GM12878 (cell line): Measurements from ENCODE around the gene PSAP. TPM values are rescaled to one million over a fixed set of nuclear protein-coding genes. Genes with fewer than 3 reads are reported as not detected.

Experiments used
- ATAC-seq: fragments of 200-7000 bp; cut with Tn5 transposase; 3 replicates; pipeline ENCODE4 v1.9.1; 2020; ENCODE audit warnings: mild to moderate bottlenecking, moderate library complexity
- BruUV-seq: library from RNA; stranded (reverse); fragments of 400-500 nt; replicated peaks from 2 replicates; lab custom pipeline; 2021; lab: Mats Ljungman, UMichigan
- CTCF ChIA-PET: fragments of 300-600 bp; sonication (Branson Sonifier 250); formaldehyde crosslinking; extraction: SDS; loops from one replicate; lab custom pipeline; 2021; ENCODE audit warnings: inconsistent platforms; lab: Yijun Ruan, JAX
- POLR2A ChIA-PET: fragments of 350-600 bp; formaldehyde crosslinking; extraction: SDS; loops from one replicate; lab custom pipeline; 2021; ENCODE audit warnings: inconsistent platforms; lab: Charles Lee
- RAD21 ChIA-PET: fragments of 300-600 bp; sonication (Branson Sonifier 250); formaldehyde crosslinking; loops from one replicate; lab custom pipeline; 2023; ENCODE audit warnings: antibody characterized with exemption; ENCODE audit not compliant: unreplicated experiment; lab: Charles Lee
- SMC1A ChIA-PET: fragments of 300-600 bp; sonication (Branson Sonifier 250); formaldehyde crosslinking; loops from one replicate; lab custom pipeline; 2023; ENCODE audit not compliant: unreplicated experiment, uncharacterized antibody; lab: Charles Lee
- DNase-seq: peaks from one replicate; pipeline ENCODE4 v3.0.0-alpha.2; 2011; ENCODE audit warnings: low read depth, low spot score
- FAIRE-seq: peaks from 3 replicates; lab custom pipeline; 2011; peaks lifted over from hg19 to GRCh38; lab: Jason Lieb, UNC
- H2AFZ ChIP-seq: 2 replicates; pipeline ENCODE4 v1.6.0; 2011; ENCODE audit warnings: low read depth, low read length, control low read depth; ENCODE audit not compliant: control insufficient read depth
- H3K27ac ChIP-seq: 2 replicates; pipeline ENCODE4 v1.5.1; 2011; ENCODE audit warnings: control low read depth; ENCODE audit not compliant: control insufficient read depth, insufficient read depth
- H3K27me3 ChIP-seq, 2 experiments: replicated peaks in 1 of 2; 2 replicates each; pipeline versions ENCODE4 v1.6.0 to v1.6.1; 2011; ENCODE audit warnings: low read length in 1 of 2; ENCODE audit not compliant: control insufficient read depth in 2 of 2, insufficient read depth in 2 of 2
- H3K36me3 ChIP-seq, 2 experiments: 2 replicates each; pipeline ENCODE4 v1.5.1; 2011; ENCODE audit warnings: low read length in 1 of 2; ENCODE audit not compliant: control insufficient read depth in 2 of 2, insufficient read depth in 2 of 2
- H3K4me1 ChIP-seq: 2 replicates; pipeline ENCODE4 v1.6.1; 2011; ENCODE audit warnings: mild to moderate bottlenecking, low read length, moderate library complexity, mixed read lengths; ENCODE audit not compliant: control insufficient read depth, insufficient read depth
- H3K4me2 ChIP-seq: 2 replicates; pipeline ENCODE4 v1.6.0; 2011; ENCODE audit warnings: control low read depth; ENCODE audit not compliant: control insufficient read depth, insufficient read depth
- H3K4me3 ChIP-seq: fragments of 200-600 bp; sonication (generic); 2 replicates; pipeline ENCODE4 v1.5.1; 2016
- H3K79me2 ChIP-seq: 2 replicates; pipeline ENCODE4 v1.6.0; 2011; ENCODE audit warnings: low read length; ENCODE audit not compliant: control insufficient read depth, insufficient read depth
- H3K9ac ChIP-seq: 2 replicates; pipeline ENCODE4 v1.8.0; 2011; ENCODE audit warnings: low read length, control low read depth, mixed read lengths; ENCODE audit not compliant: control insufficient read depth, insufficient read depth
- H3K9me3 ChIP-seq: replicated peaks from 3 replicates; pipeline ENCODE4 v1.5.1; 2011; ENCODE audit warnings: mild to moderate bottlenecking, low read length; ENCODE audit not compliant: control insufficient read depth, insufficient read depth
- H4K20me1 ChIP-seq: 2 replicates; pipeline ENCODE4 v1.6.0; 2011; ENCODE audit not compliant: control insufficient read depth, insufficient read depth
- CREB1 ChIP-seq: IDR thresholded peaks from 2 replicates; pipeline ENCODE4 v1.6.1; 2012; ENCODE audit warnings: low read depth, mild to moderate bottlenecking, inconsistent platforms
- GATAD2B ChIP-seq: fragments of 450-650 bp; conservative IDR thresholded peaks from 2 replicates; pipeline ENCODE4 v1.6.1; 2017; ENCODE audit warnings: low read depth, mild to moderate bottlenecking, moderate library complexity
- RAD21 ChIP-seq: IDR thresholded peaks from 2 replicates; pipeline ENCODE4 v1.6.1; 2011; ENCODE audit warnings: mild to moderate bottlenecking, low read depth, low read length, moderate library complexity; ENCODE audit not compliant: insufficient read depth
- RBBP5 ChIP-seq: fragments of 200-600 bp; sonication (generic); conservative IDR thresholded peaks from 2 replicates; pipeline ENCODE4 v1.6.1; 2016
- SPI1 ChIP-seq: IDR thresholded peaks from 2 replicates; pipeline ENCODE4 v1.6.1; 2011; ENCODE audit warnings: low read depth, mild to moderate bottlenecking, low read length, moderate library complexity, borderline replicate concordance; ENCODE audit not compliant: insufficient read depth
- ZNF207 ChIP-seq: fragments of 450-650 bp; IDR thresholded peaks from 2 replicates; pipeline ENCODE4 v1.6.1; 2014; ENCODE audit warnings: antibody characterized with exemption, mild to moderate bottlenecking, borderline replicate concordance
- WGBS: methylation state at CpG from one replicate; pipeline ENCODE4 v1.1.6; 2016; ENCODE audit warnings: low lambda C conversion rate; ENCODE audit not compliant: insufficient replicate concordance, insufficient coverage; ENCODE audit errors: missing lambda C conversion rate; 5-methylcytosine and 5-hydroxymethylcytosine counted together
- in situ Hi-C: fragments of 300-500 bp; cut with MboI; formaldehyde crosslinking; loops from 9 replicates; pipeline ENCODE4 v1.14.3; 2018; ENCODE audit warnings: mixed read lengths
- intact Hi-C: fragments of 100-400 bp; cut with micrococcal nuclease; formaldehyde crosslinking; loops from one replicate; pipeline ENCODE4 v1.14.2; 2022; ENCODE audit not compliant: unreplicated experiment
- polyA plus RNA-seq, 11 experiments: library from polyadenylated mRNA; depleted of rRNA in 4 of 11; unstranded in 6 of 11; stranded (reverse) in 5 of 11; fragments of >200 nt; fragmentation: Nextera tagmentation in 4 of 11; fragmentation: Illumina TruSeq in 1 of 11; extraction: Ambion mirVana in 4 of 11; extraction: Trizol in 1 of 11; gene quantifications; 1 replicate in 1 of 11; 2 replicates in 10 of 11; pipeline versions ENCODE4 v1.2.1 to v1.2.3, GENCODE V29; 2011 to 2016; ENCODE audit warnings: inconsistent platforms in 2 of 11, missing spikeins in 2 of 11, low read depth in 1 of 11
- total RNA-seq, 4 experiments: library from RNA; depleted of rRNA in 3 of 4; stranded (reverse); fragments of >200 nt in 3 of 4; fragmentation: Illumina TruSeq in 1 of 4; extraction: Trizol in 1 of 4; gene quantifications; 2 replicates each; pipeline versions ENCODE4 v1.2.1 to v1.2.3, GENCODE V29; 2013 to 2021
- TF ChIP-seq, protein P1 (sequence below): fragments of 150-350 bp; IDR thresholded peaks from 2 replicates; pipeline ENCODE4 v1.6.1; 2014; ENCODE audit warnings: mild to moderate bottlenecking, low read depth, low read length

The PSAP gene
- total and polyA plus RNA-seq, 10 of the 15 experiments (the other 5 are each of a cell fraction or from before 2014, with no cell fraction given): 178 to 336 (median 286) TPM

DNA sequence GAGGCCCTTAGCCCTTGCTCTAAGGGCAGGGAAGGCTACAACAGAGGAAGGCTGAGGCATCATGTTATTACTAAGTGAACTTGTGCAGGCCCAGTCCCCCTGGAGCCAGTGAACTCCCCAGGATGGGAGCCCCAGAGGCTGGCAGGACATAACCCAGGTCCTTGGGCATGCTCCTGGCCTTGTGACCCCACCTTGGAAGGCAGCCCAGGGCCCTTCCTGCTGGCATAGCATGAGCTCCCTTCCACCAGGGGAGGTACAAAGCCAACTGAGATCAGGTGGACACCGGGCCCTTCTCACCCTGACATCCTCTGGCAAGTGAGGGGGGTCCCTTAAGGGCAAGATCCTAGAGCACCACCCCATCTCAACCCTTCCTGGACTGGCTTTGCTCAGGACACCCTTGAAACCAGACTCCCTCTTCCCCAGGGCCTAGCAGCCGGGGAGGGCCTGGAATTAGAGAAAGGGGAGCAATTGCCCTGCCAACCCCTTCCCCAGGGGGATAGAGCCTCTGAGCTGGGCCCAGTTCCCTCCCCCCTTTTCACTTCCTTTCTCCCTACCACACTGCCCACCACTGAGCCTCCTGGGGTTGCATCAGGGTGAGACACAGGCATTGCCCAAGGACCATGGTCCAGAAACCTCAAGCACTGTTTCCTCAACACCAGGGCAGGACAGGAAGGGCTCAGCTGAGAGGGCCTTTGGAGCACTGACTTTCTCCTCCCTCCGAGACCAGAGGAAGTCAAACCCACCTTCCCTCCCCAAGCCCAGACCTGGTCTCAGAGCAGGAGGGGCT lies 75.9 kb downstream of the PSAP start:
- RAD21 ChIA-PET: interaction anchor here (1.2 kb wide), 1 partner anchor 121 kb away, joined by 3 read pairs; no protein-coding TSS in a partner anchor
- Histone ChIP-seq H3K27ac (peak overlapping the region; percentile 4; the same call in 1 of the 2 replicates), H3K4me2 (peak overlapping the region; percentile 99; the same call in 1 of the 2 replicates), H3K4me3 (no peak overlapping the region), H3K9ac (no peak overlapping the region), H4K20me1 (no peaks in the 10 kb centered on the region), H3K27me3 (no peaks in the 10 kb centered on the region)
- in situ Hi-C loops: no loop called here
- POLR2A ChIA-PET: no interaction called here
- FAIRE-seq (no peak), ATAC-seq (no peak), DNase-seq (no peak)
- SMC1A ChIA-PET: interaction anchor here (0.8 to 3.6 kb wide), 9 partner anchors 22 to 460 kb away, joined by 3 to 22 read pairs (median 4); no protein-coding TSS in a partner anchor
- CTCF ChIA-PET: interaction anchor here (1.2 to 7.2 kb wide), 10 partner anchors 17 to 274 kb away, joined by 3 to 97 read pairs (median 12); no protein-coding TSS in a partner anchor
- TF ChIP-seq SPI1 (peak; percentile 26; the same call in 1 of the 2 replicates), GATAD2B (no peak), CREB1 (no peak), ZNF207 (no peak), RAD21 (no peak), RBBP5 (no peak)
- TF ChIP-seq, protein P1, sequence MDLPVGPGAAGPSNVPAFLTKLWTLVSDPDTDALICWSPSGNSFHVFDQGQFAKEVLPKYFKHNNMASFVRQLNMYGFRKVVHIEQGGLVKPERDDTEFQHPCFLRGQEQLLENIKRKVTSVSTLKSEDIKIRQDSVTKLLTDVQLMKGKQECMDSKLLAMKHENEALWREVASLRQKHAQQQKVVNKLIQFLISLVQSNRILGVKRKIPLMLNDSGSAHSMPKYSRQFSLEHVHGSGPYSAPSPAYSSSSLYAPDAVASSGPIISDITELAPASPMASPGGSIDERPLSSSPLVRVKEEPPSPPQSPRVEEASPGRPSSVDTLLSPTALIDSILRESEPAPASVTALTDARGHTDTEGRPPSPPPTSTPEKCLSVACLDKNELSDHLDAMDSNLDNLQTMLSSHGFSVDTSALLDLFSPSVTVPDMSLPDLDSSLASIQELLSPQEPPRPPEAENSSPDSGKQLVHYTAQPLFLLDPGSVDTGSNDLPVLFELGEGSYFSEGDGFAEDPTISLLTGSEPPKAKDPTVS: no peak
- TF ChIP-seq, all 136 proteins: peak for 1
- Histone ChIP-seq H2AFZ (0 out of 2 replicates have a peak overlapping the region, but pooled peaks have one; percentile 11), H3K9me3 (peaks cover 4% of the 10 kb centered on the region; the same call in 2 of the 3 replicates), H3K79me2 (peaks cover 17% of the 10 kb centered on the region), H3K36me3 (no peaks in the 10 kb centered on the region), H3K4me1 (peaks cover 48% of the 10 kb centered on the region)
- WGBS: 50% methylated on average over 3 of the region's 3 CpGs
- no TSS peak for BruUV-seq
- intact Hi-C loops: no loop called here
